Fibroblast of pulmonary artery (primary cell): ENCODE results near the gene GNG12.

Experiments
- DNase-seq: peaks from one replicate; pipeline ENCODE4 v3.0.0-alpha.2; 2010; ENCODE audit warnings: low read depth
- H3K4me3 ChIP-seq: replicated peaks from 2 replicates; pipeline ENCODE4 v1.5.1; 2011; ENCODE audit warnings: low read depth, mild to moderate bottlenecking, control low read depth, low read length, moderate library complexity
- CTCF ChIP-seq: IDR thresholded peaks from 2 replicates; pipeline ENCODE4 v1.5.1; 2011; ENCODE audit warnings: mild to moderate bottlenecking, control low read depth, low read length, inconsistent platforms; ENCODE audit errors: missing control alignments

The GNG12 gene

DNA sequence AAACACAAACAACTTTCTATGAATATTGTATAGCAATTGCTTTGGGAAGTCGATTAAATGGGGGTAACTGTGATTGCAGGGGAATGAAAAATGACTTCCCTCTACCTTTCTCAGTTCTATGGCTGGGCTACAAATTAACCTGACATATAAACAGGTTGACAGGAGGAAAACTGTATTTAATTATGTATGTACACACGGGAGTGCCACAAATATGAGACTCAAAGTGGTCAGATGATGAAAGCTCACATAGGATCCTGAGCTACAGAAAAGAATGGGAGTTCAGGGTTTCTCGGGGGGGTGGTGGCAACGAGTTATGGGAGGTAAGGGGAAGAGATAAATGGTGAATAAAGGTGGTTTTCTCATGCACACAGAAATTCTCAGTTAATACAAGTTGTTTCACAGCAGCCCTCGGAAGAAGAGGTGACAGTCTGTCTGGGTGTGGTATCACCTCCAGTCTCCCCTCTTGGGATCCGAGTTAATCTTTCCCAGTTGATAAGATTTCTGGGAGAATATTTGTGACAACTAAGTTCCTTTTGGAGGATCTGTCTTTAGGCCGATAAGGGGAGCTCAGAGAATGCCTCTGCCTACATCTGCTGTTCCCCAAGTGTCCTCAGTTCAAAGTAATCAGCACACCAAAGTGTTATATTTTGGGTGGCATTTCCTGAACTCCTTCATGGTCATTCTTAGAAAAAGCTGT, 122.0 kb downstream of the GNG12 start:
- TF ChIP-seq CTCF: no peak
- H3K4me3 ChIP-seq: no peak overlapping the region
- no peak for DNase-seq

DNA sequence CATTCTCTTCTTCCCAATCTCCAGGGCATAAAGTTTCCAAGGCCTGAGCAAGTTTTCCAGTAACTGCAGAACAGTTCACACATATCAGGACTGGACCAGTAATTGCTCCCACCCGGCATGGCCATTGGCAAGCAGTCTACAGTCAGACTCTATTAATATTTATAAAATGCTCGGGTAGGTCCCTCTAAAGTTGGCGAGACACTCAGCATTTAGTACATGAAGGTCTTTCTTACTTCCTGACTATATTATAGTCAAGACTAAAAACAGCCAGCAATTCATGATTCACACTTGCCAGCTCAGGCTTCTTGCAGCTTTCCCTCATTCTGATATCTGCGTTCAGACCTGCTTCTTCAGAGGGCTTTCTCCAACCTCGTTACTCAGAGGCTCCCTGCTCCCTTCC, 122.8 kb downstream of the GNG12 start:
- H3K4me3 ChIP-seq: no peak overlapping the region
- no peak for TF ChIP-seq CTCF
- DNase-seq: peak; percentile 72

- no peak for DNase-seq
- TF ChIP-seq CTCF: no peak
- no peak overlapping the region for H3K4me3 ChIP-seq
Observed at GRCh38 chr1:67708606-67709005, 124.7 kb downstream of the GNG12 start.

DNA sequence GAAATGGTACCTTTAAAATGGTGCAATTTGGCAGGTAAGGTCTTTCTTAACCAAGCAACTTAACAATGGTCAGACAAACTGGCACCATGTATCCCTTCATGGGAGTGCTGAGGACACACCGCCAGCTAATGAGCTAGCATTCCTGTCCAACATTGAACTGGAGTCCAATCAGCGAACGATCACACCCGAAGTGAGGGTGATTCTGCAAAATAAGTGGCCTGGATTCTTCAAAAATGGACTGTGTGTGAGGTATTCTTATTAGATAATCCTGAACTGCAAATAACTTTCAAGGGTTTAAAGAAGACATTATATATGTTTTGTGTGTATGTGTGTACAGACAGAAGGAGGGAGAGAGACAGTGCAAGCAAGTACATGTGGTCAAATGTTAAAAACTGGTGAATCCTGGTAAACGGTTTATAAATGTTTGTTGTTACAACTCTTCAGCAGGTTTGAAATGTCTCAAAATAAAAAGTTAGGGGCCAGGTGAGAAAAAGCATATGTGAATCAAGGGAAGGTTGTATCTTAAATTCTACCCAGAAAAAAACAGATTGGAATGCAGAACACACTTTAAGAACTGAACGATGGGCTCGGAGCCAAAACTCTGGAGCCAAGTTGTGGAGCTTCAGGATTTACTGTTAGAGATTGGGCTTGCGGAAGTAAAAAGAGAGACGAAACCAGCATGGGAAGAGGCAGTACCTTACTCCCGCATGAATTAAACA, 127.4 kb downstream of the GNG12 start:
- no peak for TF ChIP-seq CTCF
- no peak overlapping the region for H3K4me3 ChIP-seq
- peak; percentile 47 for DNase-seq

GRCh38 chr1:67704351-67704750, 128.9 kb downstream of the GNG12 start:
- no peak for TF ChIP-seq CTCF
- H3K4me3 ChIP-seq: no peak overlapping the region
- no peak for DNase-seq

GRCh38 chr1:67701876-67702275, 131.4 kb downstream of the GNG12 start:
- DNase-seq: no peak
- no peak for TF ChIP-seq CTCF
- H3K4me3 ChIP-seq: no peak overlapping the region
